ENCODE data around the gene PALS1.

The PALS1 gene

GRCh38 chr14:67241411-67242167 is at the start of gene PALS1:
Gene PALS1, plus strand, starts transcription at chr14:67241435. Its CDS starts 37,736 bp downstream, at chr14:67279171.
- no peak for DNase-seq

- no peak for DNase-seq
Measured at GRCh38 chr14:67191768-67192290, 49.4 kb upstream of the PALS1 start.

- no peak for DNase-seq
Measured at GRCh38 chr14:67192366-67192765, 48.9 kb upstream of the PALS1 start.

- no peak for DNase-seq
Measured at GRCh38 chr14:67195279-67195678, 46.0 kb upstream of the PALS1 start.

- no peak for DNase-seq
Measured at GRCh38 chr14:67199016-67199415, 42.2 kb upstream of the PALS1 start.

- no peak for DNase-seq
Measured at GRCh38 chr14:67207810-67208209, 33.4 kb upstream of the PALS1 start.

- no peak for DNase-seq
Measured at GRCh38 chr14:67218126-67218525, 23.1 kb upstream of the PALS1 start.

GRCh38 chr14:67221248-67221981 is 19.8 kb upstream of the PALS1 start:
- no peak for DNase-seq

- DNase-seq: no peak
Measured at GRCh38 chr14:67221982-67222328, 19.3 kb upstream of the PALS1 start.

GRCh38 chr14:67225523-67225922 is 15.7 kb upstream of the PALS1 start:
- DNase-seq: no peak

GRCh38 chr14:67228325-67228984 is 12.8 kb upstream of the PALS1 start:
- no peak for DNase-seq

GRCh38 chr14:67232066-67232465 is 9.2 kb upstream of the PALS1 start:
- DNase-seq: no peak

- DNase-seq: no peak
Measured at GRCh38 chr14:67232621-67233020, 8.6 kb upstream of the PALS1 start.

- no peak for DNase-seq
Measured at GRCh38 chr14:67237591-67237990, 3.6 kb upstream of the PALS1 start.

GRCh38 chr14:67239582-67239981 is 1.7 kb upstream of the PALS1 start:
- no peak for DNase-seq

GRCh38 chr14:67240168-67240932 is 885 bp upstream of the PALS1 start:
- peak; percentile 39 for DNase-seq

GRCh38 chr14:67240978-67241410 is 241 bp upstream of the PALS1 start:
- peak; percentile 99 for DNase-seq

- DNase-seq: no peak
Measured at GRCh38 chr14:67242168-67242420, 859 bp downstream of the PALS1 start.

GRCh38 chr14:67245104-67245503 is 3.9 kb downstream of the PALS1 start:
- DNase-seq: no peak

- no peak for DNase-seq
Measured at GRCh38 chr14:67251573-67252226, 10.5 kb downstream of the PALS1 start.

- DNase-seq: no peak
Measured at GRCh38 chr14:67253076-67253635, 11.9 kb downstream of the PALS1 start.

GRCh38 chr14:67257906-67258305 is 16.7 kb downstream of the PALS1 start:
- no peak for DNase-seq

Measured in left hindlimb (tissue), 1 donor.